Stimulated activated CD8-positive, alpha-beta memory T cell treated with anti-CD3 and anti-CD28 coated beads, Interleukin-2, amount 100 ng/mL, for 48 hours (primary cell): ENCODE data around the gene PDZD7.
A peak's percentile ranks its signal among the peaks of the same experiment; 100 is the strongest.

ENCODE experiments used
- DNase-seq, 2 donors: peaks; one replicate each; pipeline ENCODE4 v3.0.0-alpha.2; 2020; ENCODE audit warnings: low read depth in 2 of 2

PDZD7 gene

GRCh38 chr10:101031128-101031795, at the start of gene PDZD7, which contains the start of gene SFXN3:
PDZD7 (minus strand) TSS chr10:101031129; CDS start chr10:101030219, 910 bp downstream.
SFXN3 (plus strand) TSS chr10:101031234; CDS start chr10:101034695, 3,461 bp downstream.
- DNase-seq: peak; percentile 94 to 97

GRCh38 chr10:101079874-101080273, 48.9 kb upstream of the PDZD7 start:
- no peak for DNase-seq

DNA sequence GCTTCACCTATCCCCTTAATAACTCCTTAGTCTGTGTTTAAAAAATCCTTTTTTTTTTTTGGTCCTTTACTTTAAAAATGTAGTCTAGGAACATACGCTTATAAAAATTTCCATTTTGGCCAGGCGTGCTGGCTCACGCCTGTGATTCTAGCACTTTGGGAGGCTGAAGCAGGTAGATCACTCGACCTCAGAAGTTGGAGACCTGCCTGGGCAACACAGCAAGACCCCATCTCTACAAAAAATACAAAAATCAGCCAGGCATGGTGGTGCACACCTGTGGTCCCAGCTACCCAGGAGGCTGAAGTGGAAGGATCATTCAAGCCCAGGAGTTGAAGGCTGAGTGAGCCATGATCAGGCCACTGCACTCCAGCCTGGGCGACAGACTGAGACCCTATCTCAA, 45.7 kb upstream of the PDZD7 start:
- DNase-seq: no peak

DNA sequence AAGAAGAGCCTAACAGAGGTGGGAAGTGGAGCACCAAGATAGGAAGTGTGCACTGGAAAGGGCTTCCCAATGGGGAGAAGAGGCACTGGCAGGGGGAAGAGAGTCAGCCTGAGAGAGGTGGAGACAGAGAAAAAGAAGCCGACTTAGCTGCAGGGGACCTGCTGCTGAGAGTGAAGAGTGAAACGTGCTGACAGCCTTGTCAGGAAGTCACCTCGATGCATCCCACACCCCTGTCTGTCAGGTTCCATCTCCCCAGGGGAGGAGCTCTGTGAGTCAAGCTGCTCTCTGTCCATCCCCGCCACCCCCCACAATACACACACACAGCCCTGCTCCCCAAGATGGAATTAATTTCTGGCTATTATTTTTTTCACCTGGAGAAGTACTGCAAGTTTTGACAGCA, 44.8 kb upstream of the PDZD7 start:
- no peak for DNase-seq

DNA sequence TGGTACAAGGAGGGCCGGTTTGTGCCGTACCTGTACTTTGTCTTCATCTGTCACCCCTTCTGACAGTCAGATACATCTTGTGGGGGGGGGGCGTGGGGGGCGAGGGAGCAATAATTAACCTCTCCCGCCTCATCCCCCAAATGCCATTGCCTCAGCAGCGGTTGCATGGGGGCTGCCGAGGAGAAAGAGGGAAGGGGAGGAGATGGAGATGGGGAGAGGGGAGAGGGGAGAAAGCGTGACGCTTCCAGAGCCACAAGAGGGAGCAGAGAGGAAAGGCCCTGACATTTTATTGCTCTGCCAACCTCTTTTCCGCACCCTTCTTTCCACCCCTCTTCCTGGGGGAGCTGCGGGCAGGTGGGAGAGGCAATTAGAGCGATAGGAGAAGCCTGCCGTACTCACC, 42.7 kb upstream of the PDZD7 start:
- no peak for DNase-seq

DNA sequence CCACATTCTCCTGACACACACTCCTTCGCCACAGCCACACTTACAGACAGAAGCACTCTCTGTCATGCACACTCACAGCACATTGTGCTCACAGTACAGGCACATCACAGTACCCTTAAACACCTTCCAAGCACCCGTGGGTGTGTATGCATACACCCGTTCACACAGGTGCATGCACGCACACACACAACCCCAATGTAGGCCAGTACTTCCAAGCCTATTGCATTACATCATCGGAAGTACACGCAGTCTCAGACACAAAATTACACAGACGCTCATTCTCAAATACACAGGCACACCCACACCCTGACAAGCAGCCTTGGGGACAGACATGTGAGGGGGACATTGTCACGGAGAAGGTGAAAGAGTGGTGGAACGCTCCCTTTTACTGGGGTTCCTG, 42.0 kb upstream of the PDZD7 start:
- no peak for DNase-seq

DNA sequence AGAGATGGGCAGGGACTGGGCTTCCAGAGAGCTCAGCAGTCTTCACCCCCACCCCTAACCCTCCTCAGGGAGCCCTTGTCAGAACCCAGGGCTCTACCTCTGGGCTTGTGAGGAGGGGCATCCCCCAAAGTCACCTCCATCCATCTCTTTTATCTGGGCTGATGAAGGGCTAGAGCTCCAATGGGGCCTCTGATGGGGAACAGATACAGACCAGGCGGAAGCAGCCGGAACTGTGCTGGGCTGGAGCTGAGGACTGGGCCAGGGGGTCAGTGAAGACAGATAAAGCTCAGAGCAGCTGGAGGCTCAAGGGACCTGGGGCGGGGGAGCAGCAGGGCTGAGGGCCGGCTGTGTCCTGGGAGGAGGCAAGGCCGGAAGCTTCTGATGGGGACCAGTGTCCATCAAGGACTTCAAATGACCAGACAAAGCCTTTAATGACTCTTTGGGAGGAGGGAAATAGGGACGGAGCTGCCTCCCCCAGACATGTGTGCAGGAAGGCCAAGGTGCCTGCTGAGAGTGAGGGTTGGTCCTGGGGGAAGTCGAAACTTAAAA, 41.0 kb upstream of the PDZD7 start:
- no peak for DNase-seq

DNA sequence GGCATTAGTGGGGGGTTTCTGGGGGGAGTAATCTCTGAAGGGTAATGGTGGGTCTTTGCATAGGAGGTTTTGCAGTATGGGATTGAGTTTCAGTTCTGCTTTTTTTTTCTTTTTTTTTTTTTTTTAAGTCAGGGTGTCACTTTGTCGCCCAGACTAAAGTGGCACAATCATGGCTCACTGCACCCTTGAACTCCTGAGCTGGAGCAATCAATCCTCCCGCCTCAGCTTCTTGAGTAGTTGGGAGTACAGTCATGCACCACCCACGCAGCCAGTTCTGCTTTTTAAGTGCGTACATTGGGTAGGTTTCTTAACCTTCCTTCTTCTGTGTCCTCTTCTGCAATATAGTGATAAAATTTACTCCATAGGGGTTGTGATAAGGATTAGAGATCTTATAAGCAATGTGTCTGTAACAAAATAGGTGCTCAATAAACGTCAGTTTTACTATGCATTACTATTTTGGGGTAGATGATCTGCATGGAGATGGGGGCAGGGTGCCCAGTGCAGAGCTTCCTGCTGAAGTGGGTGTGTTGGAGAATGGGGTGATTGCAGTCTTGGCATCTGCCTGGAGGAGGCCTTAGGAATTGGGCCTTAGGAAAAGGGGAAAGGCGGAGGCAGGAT, 40.4 kb upstream of the PDZD7 start:
- DNase-seq: peak in 1 of 2 donors; percentile 20

DNA sequence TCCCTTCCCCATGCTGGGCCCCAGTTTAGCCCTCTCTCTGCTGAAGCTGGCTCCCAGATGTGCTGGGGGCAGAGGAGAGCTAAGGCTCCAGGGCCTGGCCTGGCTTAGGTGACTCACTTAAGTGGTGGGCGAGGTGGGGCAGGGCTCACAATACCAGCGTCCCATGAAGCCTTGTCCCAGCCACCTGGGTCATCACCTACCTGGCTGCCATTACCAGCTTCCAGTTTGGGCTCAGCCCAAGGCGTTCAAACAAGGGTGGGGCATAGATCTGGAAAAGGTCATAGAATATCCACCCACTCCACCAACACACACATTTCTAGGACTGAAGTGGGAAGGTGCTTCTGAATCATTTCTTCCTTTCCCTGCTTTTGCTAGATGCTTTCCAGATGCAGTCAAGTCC, 39.2 kb upstream of the PDZD7 start:
- DNase-seq: no peak

DNA sequence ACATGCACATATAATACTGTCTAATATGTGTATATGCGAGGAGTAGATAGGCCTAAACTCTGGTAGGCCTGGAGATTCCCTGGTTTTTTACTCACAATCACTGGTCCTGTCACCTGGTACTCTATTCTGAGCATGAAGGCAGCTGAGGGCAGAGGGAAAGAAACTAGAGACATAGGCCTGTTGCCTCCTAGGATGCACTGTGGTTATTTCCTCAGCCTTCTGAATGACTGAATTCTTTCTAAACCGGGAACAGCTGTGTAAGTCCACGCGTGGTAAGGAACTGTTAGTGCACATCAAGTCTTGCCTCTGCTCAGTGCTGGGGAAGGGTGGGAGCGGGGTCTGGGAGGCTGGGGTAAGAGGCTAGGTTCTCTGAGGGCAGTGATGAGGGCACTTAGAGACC, 38.5 kb upstream of the PDZD7 start:
- DNase-seq: no peak

GRCh38 chr10:101067356-101068083, 36.6 kb upstream of the PDZD7 start:
- peak; percentile 51 to 72 for DNase-seq

- no peak for DNase-seq
These were observed 36.0 kb upstream of the PDZD7 start for GRCh38 chr10:101066896-101067355.

- peak in 1 of 2 donors; percentile 34 for DNase-seq
These were observed 35.4 kb upstream of the PDZD7 start for GRCh38 chr10:101066146-101066895.

DNA sequence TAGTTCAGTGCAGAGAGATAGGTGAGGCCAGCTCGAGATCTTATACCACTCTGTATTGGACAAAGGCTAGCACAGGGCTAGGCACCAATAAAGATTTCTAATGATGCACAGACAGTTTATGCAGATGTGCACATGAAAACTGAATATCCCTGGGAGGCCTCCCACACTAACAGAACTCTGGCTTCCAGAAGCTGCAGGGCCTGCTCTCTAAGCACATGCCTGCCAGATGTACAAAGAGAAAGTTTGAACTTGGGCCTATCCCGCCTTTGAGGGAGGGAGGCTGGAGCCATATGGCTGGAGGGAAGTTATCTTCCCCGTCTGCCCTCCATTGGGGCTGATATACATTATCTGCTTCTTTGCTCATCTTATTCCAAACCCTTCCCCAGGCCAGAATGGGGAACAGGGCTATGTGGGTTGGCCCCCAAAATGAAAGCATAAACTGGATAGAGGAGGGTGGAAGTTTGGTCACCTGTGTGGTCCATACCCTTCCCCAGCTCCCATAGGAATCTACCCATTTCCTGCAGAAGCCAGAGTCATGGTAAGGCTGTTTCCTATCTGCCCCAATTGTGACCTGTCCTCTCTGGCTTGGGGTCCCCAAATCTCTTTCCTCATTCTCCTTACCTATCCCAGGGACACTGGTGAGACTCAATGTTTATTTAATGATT, 34.7 kb upstream of the PDZD7 start:
- no peak for DNase-seq

DNA sequence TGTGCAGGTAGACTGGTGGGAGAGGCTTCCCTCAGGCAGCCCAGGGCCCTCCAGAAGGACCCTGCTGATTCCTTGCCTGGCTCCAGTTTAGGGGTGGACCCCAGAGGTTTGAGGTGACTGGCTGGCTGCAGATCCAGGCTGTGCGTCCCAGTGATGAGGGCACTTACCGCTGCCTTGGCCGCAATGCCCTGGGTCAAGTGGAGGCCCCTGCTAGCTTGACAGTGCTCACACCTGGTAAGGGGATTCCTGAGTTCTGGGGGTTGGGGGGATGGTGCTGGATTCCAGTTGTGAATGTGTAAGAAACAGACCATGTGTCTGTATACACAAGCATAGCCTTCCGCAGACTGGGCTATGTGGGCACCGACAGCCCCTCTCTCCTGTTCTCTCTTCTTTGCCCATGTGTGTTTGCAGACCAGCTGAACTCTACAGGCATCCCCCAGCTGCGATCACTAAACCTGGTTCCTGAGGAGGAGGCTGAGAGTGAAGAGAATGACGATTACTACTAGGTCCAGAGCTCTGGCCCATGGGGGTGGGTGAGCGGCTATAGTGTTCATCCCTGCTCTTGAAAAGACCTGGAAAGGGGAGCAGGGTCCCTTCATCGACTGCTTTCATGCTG, 33.6 kb upstream of the PDZD7 start:
- no peak for DNase-seq

GRCh38 chr10:101063548-101064414, 32.9 kb upstream of the PDZD7 start:
- DNase-seq: no peak

- no peak for DNase-seq
These were observed 32.2 kb upstream of the PDZD7 start for GRCh38 chr10:101063050-101063525.

- peak in 1 of 2 donors; percentile 56 for DNase-seq
These were observed 31.5 kb upstream of the PDZD7 start for GRCh38 chr10:101062232-101063049.
